ENCODE measurements around the gene SDHB.

GRCh38 chr1:17069452-17070162 lies 15.8 kb upstream of the SDHB start:
- TF ChIP-seq CTCF (optimal IDR thresholded peaks at IDR 0.05 in 1 of 3, IDR thresholded peaks at IDR 0.05 in 1 of 3, conservative IDR thresholded peaks at IDR 0.05 in 1 of 3; ENCODE audit: extremely low read depth in 1 of 3, insufficient read depth in 2 of 3, low read length in 3 of 3) (no peak), EZH2 (IDR thresholded peaks at IDR 0.05; ENCODE audit: low read length) (no peak)

All from keratinocyte (primary cell).